Measurements from ENCODE around the gene DNAJC16.

DNA sequence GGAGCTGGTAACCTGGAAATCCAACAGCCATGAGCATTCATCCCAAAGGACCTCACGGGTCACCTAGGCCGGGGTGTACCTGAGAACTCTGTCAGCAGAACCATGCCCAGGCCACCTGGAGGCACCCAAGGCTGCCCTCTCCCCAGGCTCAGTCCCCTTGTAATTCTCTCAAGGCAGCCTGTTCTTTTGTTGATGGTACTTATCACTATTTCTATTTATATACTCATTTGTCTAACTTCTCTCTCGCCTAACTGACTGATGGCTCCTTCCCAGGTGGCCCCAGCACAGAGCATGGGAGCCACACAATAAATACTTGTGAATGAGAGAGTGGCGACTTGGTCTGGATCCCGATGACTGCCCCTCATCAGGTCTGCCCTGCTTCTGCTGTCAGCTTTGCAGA, 19.4 kb upstream of the DNAJC16 start:
- TF ChIP-seq, protein P1, sequence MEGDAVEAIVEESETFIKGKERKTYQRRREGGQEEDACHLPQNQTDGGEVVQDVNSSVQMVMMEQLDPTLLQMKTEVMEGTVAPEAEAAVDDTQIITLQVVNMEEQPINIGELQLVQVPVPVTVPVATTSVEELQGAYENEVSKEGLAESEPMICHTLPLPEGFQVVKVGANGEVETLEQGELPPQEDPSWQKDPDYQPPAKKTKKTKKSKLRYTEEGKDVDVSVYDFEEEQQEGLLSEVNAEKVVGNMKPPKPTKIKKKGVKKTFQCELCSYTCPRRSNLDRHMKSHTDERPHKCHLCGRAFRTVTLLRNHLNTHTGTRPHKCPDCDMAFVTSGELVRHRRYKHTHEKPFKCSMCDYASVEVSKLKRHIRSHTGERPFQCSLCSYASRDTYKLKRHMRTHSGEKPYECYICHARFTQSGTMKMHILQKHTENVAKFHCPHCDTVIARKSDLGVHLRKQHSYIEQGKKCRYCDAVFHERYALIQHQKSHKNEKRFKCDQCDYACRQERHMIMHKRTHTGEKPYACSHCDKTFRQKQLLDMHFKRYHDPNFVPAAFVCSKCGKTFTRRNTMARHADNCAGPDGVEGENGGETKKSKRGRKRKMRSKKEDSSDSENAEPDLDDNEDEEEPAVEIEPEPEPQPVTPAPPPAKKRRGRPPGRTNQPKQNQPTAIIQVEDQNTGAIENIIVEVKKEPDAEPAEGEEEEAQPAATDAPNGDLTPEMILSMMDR (IDR thresholded peaks at IDR 0.05), result no peak
- TF ChIP-seq EZH2phosphoT487 (IDR thresholded peaks at IDR 0.05) (no peak), EZH2 (IDR thresholded peaks at IDR 0.05) (no peak)

Measured in neural progenitor cell (in vitro differentiated cells).